ENCODE results near the gene GNPTG.
A peak's percentile ranks its signal among the peaks of the same experiment; 100 is the strongest.

The GNPTG gene

GRCh38 chr16:1351582-1352362, at the start of gene GNPTG, which contains the start of gene TSR3:
Gene GNPTG (plus strand): TSS chr16:1351931. CDS start chr16:1351966, 35 bp downstream.
Gene TSR3 (minus strand): TSS chr16:1351878. CDS start chr16:1351804, 74 bp downstream.
- peak; percentile 92 for DNase-seq (ENCODE audit: insufficient read length, low spot score)
- peak; percentile 96 for FAIRE-seq

GRCh38 chr16:1305823-1306222, 45.9 kb upstream of the GNPTG start:
- FAIRE-seq, result no peak

GRCh38 chr16:1306334-1306733, 45.4 kb upstream of the GNPTG start:
- FAIRE-seq (no peak), DNase-seq (ENCODE audit: insufficient read length, low spot score) (no peak)

More at GRCh38 chr16:1305823-1306222, 45.9 kb upstream of the GNPTG start:
- no peak for DNase-seq (ENCODE audit: insufficient read length, low spot score)

GRCh38 chr16:1308036-1308976, 43.4 kb upstream of the GNPTG start:
- FAIRE-seq, result no peak
- no peak for DNase-seq (ENCODE audit: insufficient read length, low spot score)

GRCh38 chr16:1308977-1309885, 42.5 kb upstream of the GNPTG start, which contains the start of gene UBE2I:
Gene UBE2I (plus strand): TSS chr16:1309636. CDS start chr16:1314031, 4,395 bp downstream.
- FAIRE-seq (peak; percentile 99), DNase-seq (ENCODE audit: insufficient read length, low spot score) (peak; percentile 93)

- FAIRE-seq, result no peak
- no peak for DNase-seq (ENCODE audit: insufficient read length, low spot score)
Observed at GRCh38 chr16:1309888-1310831, 41.6 kb upstream of the GNPTG start.

- DNase-seq (ENCODE audit: insufficient read length, low spot score) (no peak), FAIRE-seq (no peak)
Observed at GRCh38 chr16:1310832-1311200, 40.9 kb upstream of the GNPTG start.

GRCh38 chr16:1311212-1311737, 40.5 kb upstream of the GNPTG start:
- FAIRE-seq, result no peak
- no peak for DNase-seq (ENCODE audit: insufficient read length, low spot score)

- FAIRE-seq, result no peak
- DNase-seq (ENCODE audit: insufficient read length, low spot score), result no peak
Observed at GRCh38 chr16:1311738-1312466, 39.8 kb upstream of the GNPTG start.

- DNase-seq (ENCODE audit: insufficient read length, low spot score) (no peak), FAIRE-seq (no peak)
Observed at GRCh38 chr16:1312467-1312816, 39.3 kb upstream of the GNPTG start.

- DNase-seq (ENCODE audit: insufficient read length, low spot score) (no peak), FAIRE-seq (no peak)
Observed at GRCh38 chr16:1312903-1313302, 38.8 kb upstream of the GNPTG start.

GRCh38 chr16:1313721-1314369, 37.9 kb upstream of the GNPTG start:
- FAIRE-seq, result no peak
- no peak for DNase-seq (ENCODE audit: insufficient read length, low spot score)

- DNase-seq (ENCODE audit: insufficient read length, low spot score), result no peak
- no peak for FAIRE-seq
Observed at GRCh38 chr16:1314399-1315068, 37.2 kb upstream of the GNPTG start.

- FAIRE-seq (no peak), DNase-seq (ENCODE audit: insufficient read length, low spot score) (no peak)
Observed at GRCh38 chr16:1315081-1316032, 36.4 kb upstream of the GNPTG start.

GRCh38 chr16:1316033-1316405, 35.7 kb upstream of the GNPTG start:
- DNase-seq (ENCODE audit: insufficient read length, low spot score) (no peak), FAIRE-seq (no peak)

Data from HTR-8/SVneo (cell line).